ENCODE results near the gene ATF7IP. TPM values are rescaled to one million over a fixed set of nuclear protein-coding genes. Genes with fewer than 3 reads are reported as not detected.

Gene ATF7IP
- total and polyA plus RNA-seq, 2 donors (not counting 1 experiment from before 2014, with no cell fraction given), result 28.1 to 208 TPM

- intact Hi-C loops (cut with micrococcal nuclease), result no loop called here
- Histone ChIP-seq H3K4me3 (ENCODE audit: control extremely low read depth in 1 of 5, extremely low read depth in 1 of 5, insufficient read depth in 1 of 5, low read depth in 2 of 5, low read length in 4 of 5) (no peak overlapping the region), H3K4me2 (replicated peaks; ENCODE audit: low read depth, low read length, poor library complexity, severe bottlenecking) (no peak overlapping the region), H3K4me1 (ENCODE audit: control insufficient read depth in 2 of 2, insufficient read depth in 2 of 2, low read length in 2 of 2) (no peaks in the 10 kb centered on the region), H3K9ac (ENCODE audit: low read length) (no peak overlapping the region), H3K27ac (ENCODE audit: low read length in 2 of 2) (no peak overlapping the region), H3K27me3 (replicated peaks in 1 of 4; ENCODE audit: control extremely low read depth in 1 of 4, control insufficient read depth in 3 of 4, insufficient read depth in 4 of 4, low read length in 3 of 4) (no peaks in the 10 kb centered on the region), H2AFZ (ENCODE audit: insufficient read depth, low read depth, low read length, poor library complexity, severe bottlenecking) (no peak overlapping the region), H3K79me2 (ENCODE audit: control insufficient read depth, insufficient read depth, low read length) (no peaks in the 10 kb centered on the region), H3K9me3 (ENCODE audit: control extremely low read depth in 1 of 3, control insufficient read depth in 2 of 3, insufficient read depth in 1 of 3, low read length in 2 of 3) (no peaks in the 10 kb centered on the region), H4K20me1 (ENCODE audit: control insufficient read depth, insufficient read depth, low read length, poor library complexity, severe bottlenecking) (no peaks in the 10 kb centered on the region), H3K36me3 (replicated peaks in 1 of 2; ENCODE audit: control extremely low read depth in 1 of 2, control insufficient read depth in 1 of 2, extremely low read depth in 1 of 2, insufficient read depth in 2 of 2, low read length in 1 of 2) (no peaks in the 10 kb centered on the region)
- DNase-seq (no peak), ATAC-seq (ENCODE audit: low read depth) (no peak)
- TF ChIP-seq EZH2 (IDR thresholded peaks at IDR 0.05; ENCODE audit: borderline replicate concordance, insufficient read depth, low read depth, low read length, poor library complexity, severe bottlenecking), result no peak
- TF ChIP-seq CTCF (IDR thresholded peaks at IDR 0.05), result no peak
- ChIA-PET POLR2A (no interaction called here), CTCF (no interaction called here)
- Mint-ChIP-seq H3K27me3 (no peaks in the 10 kb centered on the region), H3K27ac (no peak overlapping the region), H3K4me1 (peaks cover 2% of the 10 kb centered on the region), H3K9me3 (ENCODE audit: insufficient read depth) (no peaks in the 10 kb centered on the region), H3K4me3 (no peak overlapping the region)
- WGBS (ENCODE audit: insufficient coverage), result 100% methylated on average over 1 of the region's 7 CpGs
Measured at GRCh38 chr12:14545144-14546124, 180.0 kb downstream of the ATF7IP start.

- no peak overlapping the region for H3K27ac ChIP-seq (ENCODE audit: low read length in 2 of 2)
- ChIA-PET POLR2A (no interaction called here), CTCF (interaction anchor here (1.6 kb wide), 1 partner anchor 12 kb away, joined by 4 read pairs; no protein-coding TSS in a partner anchor)
- Mint-ChIP-seq H3K27me3 (no peaks in the 10 kb centered on the region), H3K4me3 (no peak overlapping the region), H3K9me3 (ENCODE audit: insufficient read depth) (peaks cover 2% of the 10 kb centered on the region), H3K4me1 (no peaks in the 10 kb centered on the region), H3K27ac (no peak overlapping the region)
- H3K27me3 ChIP-seq (replicated peaks in 1 of 4; ENCODE audit: control extremely low read depth in 1 of 4, control insufficient read depth in 3 of 4, insufficient read depth in 4 of 4, low read length in 3 of 4), result no peaks in the 10 kb centered on the region
- H2AFZ ChIP-seq (ENCODE audit: insufficient read depth, low read depth, low read length, poor library complexity, severe bottlenecking), result no peak overlapping the region
- H3K36me3 ChIP-seq (replicated peaks in 1 of 2; ENCODE audit: control extremely low read depth in 1 of 2, control insufficient read depth in 1 of 2, extremely low read depth in 1 of 2, insufficient read depth in 2 of 2, low read length in 1 of 2), result no peaks in the 10 kb centered on the region
- H3K9ac ChIP-seq (ENCODE audit: low read length), result no peak overlapping the region
- H3K79me2 ChIP-seq (ENCODE audit: control insufficient read depth, insufficient read depth, low read length), result no peaks in the 10 kb centered on the region
- ATAC-seq (ENCODE audit: low read depth) (no peak), DNase-seq (no peak)
- H3K4me2 ChIP-seq (replicated peaks; ENCODE audit: low read depth, low read length, poor library complexity, severe bottlenecking), result no peak overlapping the region
- H3K9me3 ChIP-seq (ENCODE audit: control extremely low read depth in 1 of 3, control insufficient read depth in 2 of 3, insufficient read depth in 1 of 3, low read length in 2 of 3), result peaks cover 0 to 3% (median 0%) of the 10 kb centered on the region in 3 donors
- 90% methylated on average over 1 of the region's 4 CpGs for WGBS (ENCODE audit: insufficient coverage)
- no peak overlapping the region for H3K4me3 ChIP-seq (ENCODE audit: control extremely low read depth in 1 of 5, extremely low read depth in 1 of 5, insufficient read depth in 1 of 5, low read depth in 2 of 5, low read length in 4 of 5)
- intact Hi-C loops (cut with micrococcal nuclease), result no loop called here
- H3K4me1 ChIP-seq (ENCODE audit: control insufficient read depth in 2 of 2, insufficient read depth in 2 of 2, low read length in 2 of 2), result no peaks in the 10 kb centered on the region
- H4K20me1 ChIP-seq (ENCODE audit: control insufficient read depth, insufficient read depth, low read length, poor library complexity, severe bottlenecking), result no peaks in the 10 kb centered on the region
- TF ChIP-seq CTCF (IDR thresholded peaks at IDR 0.05) (no peak), EZH2 (IDR thresholded peaks at IDR 0.05; ENCODE audit: borderline replicate concordance, insufficient read depth, low read depth, low read length, poor library complexity, severe bottlenecking) (no peak)
Measured at GRCh38 chr12:14547571-14547970, 182.1 kb downstream of the ATF7IP start.
